Esophagus squamous epithelium (tissue), 5 donors: ENCODE data around the gene CABS1. TPM values are rescaled to one million over a fixed set of nuclear protein-coding genes. Genes with fewer than 3 reads are reported as not detected.

Source experiments
- DNase-seq: peaks from one replicate; lab custom pipeline; 2025; lab: John Stamatoyannopoulos, UW
- H3K27ac ChIP-seq, 4 donors: fragments of 200-600 bp; sonication (generic); one replicate each; pipeline ENCODE4 v1.5.1; 2016 to 2019; ENCODE audit warnings: mild to moderate bottlenecking in 1 of 4
- H3K27me3 ChIP-seq, 4 donors: fragments of 200-600 bp; sonication (generic); 1 replicate in 3 of 4; 2 replicates in 1 of 4; pipeline versions ENCODE4 v1.5.1 to v1.6.0; 2017 to 2021; ENCODE audit warnings: antibody characterized with exemption in 1 of 4
- H3K36me3 ChIP-seq, 3 donors: fragments of 200-600 bp; sonication (generic); one replicate each; pipeline ENCODE4 v1.5.1; 2016 to 2019
- H3K4me1 ChIP-seq, 3 donors: fragments of 200-600 bp; sonication (generic); one replicate each; pipeline ENCODE4 v1.5.1; 2017 to 2019
- H3K4me3 ChIP-seq, 4 donors: fragments of 200-600 bp; sonication (generic); 1 replicate in 3 of 4; 2 replicates in 1 of 4; pipeline ENCODE4 v1.5.1; 2016 to 2019; ENCODE audit warnings: mild to moderate bottlenecking in 2 of 4, moderate library complexity in 1 of 4
- H3K9me3 ChIP-seq, 3 donors: fragments of 200-600 bp; sonication (generic); one replicate each; pipeline ENCODE4 v1.5.1; 2016 to 2019
- CTCF ChIP-seq, 6 experiments: fragments of 450-650 bp in 4 of 6; fragments of 200-600 bp in 2 of 6; sonication (generic) in 2 of 6; IDR thresholded peaks; one replicate each; pipeline ENCODE4 v1.5.1; 2016 to 2019; ENCODE audit warnings: antibody characterized with exemption in 6 of 6, mild to moderate bottlenecking in 4 of 6, moderate library complexity in 4 of 6
- POLR2A ChIP-seq, 4 donors: fragments of 450-650 bp; IDR thresholded peaks; one replicate each; pipeline ENCODE4 v1.6.1; 2017; ENCODE audit warnings: antibody characterized with exemption in 4 of 4, mild to moderate bottlenecking in 4 of 4, moderate library complexity in 3 of 4
- WGBS, 2 donors: methylation state at CpG; one replicate each; pipeline ENCODE4 v1.1.5; 2018; 5-methylcytosine and 5-hydroxymethylcytosine counted together
- intact Hi-C: fragments of 100-400 bp; cut with DNase I; formaldehyde crosslinking; loops from one replicate; pipeline ENCODE4 v1.15.0; 2022
- total RNA-seq, 4 donors: library from RNA; depleted of rRNA; stranded (reverse); fragments of >200 nt; gene quantifications; one replicate each; pipeline ENCODE4 v1.1.0, GENCODE V29; 2016
- donor health status: DM: yes; HTN: yes; CAD: no.

Gene CABS1
- total RNA-seq, 4 donors from 2014 or later, result not detected

- intact Hi-C loops, result no loop called here
Observed at GRCh38 chr4:70367813-70368212, 33.0 kb downstream of the CABS1 start.

GRCh38 chr4:70371987-70372386 is 37.2 kb downstream of the CABS1 start:
- H3K9me3 ChIP-seq, result no peaks in the 10 kb centered on the region
- intact Hi-C loops, result no loop called here
- no peaks in the 10 kb centered on the region for H3K27me3 ChIP-seq
- DNase-seq, result no peak
- H3K4me3 ChIP-seq, result no peak overlapping the region
- H3K27ac ChIP-seq, result no peak overlapping the region
- WGBS, 2 donors, result 73 to 78% methylated on average over 4 of the region's 4 CpGs
- no peaks in the 10 kb centered on the region for H3K4me1 ChIP-seq
- H3K36me3 ChIP-seq, result no peaks in the 10 kb centered on the region
- no peak for TF ChIP-seq POLR2A (IDR thresholded peaks at IDR 0.05)
- TF ChIP-seq CTCF (IDR thresholded peaks at IDR 0.05), result no peak

More at GRCh38 chr4:70367813-70368212, 33.0 kb downstream of the CABS1 start:
- TF ChIP-seq CTCF (IDR thresholded peaks at IDR 0.05) (no peak), POLR2A (IDR thresholded peaks at IDR 0.05) (no peak)
- Histone ChIP-seq H3K4me3 (no peak overlapping the region), H3K4me1 (no peaks in the 10 kb centered on the region), H3K27ac (no peak overlapping the region), H3K36me3 (no peaks in the 10 kb centered on the region), H3K9me3 (no peaks in the 10 kb centered on the region), H3K27me3 (no peaks in the 10 kb centered on the region)
- 89 to 91% methylated on average over 1 of the region's 1 CpG for WGBS, 2 donors
- DNase-seq, result no peak

- TF ChIP-seq POLR2A (IDR thresholded peaks at IDR 0.05) (no peak), CTCF (IDR thresholded peaks at IDR 0.05) (no peak)
- Histone ChIP-seq H3K36me3 (no peaks in the 10 kb centered on the region), H3K4me1 (no peaks in the 10 kb centered on the region), H3K4me3 (no peak overlapping the region), H3K27me3 (no peaks in the 10 kb centered on the region), H3K9me3 (no peaks in the 10 kb centered on the region), H3K27ac (no peak overlapping the region)
- no peak for DNase-seq
- intact Hi-C loops, result no loop called here
- WGBS, 2 donors, result 85% methylated on average over 3 of the region's 3 CpGs
Observed at GRCh38 chr4:70372760-70373159, 38.0 kb downstream of the CABS1 start.

- no peaks in the 10 kb centered on the region for H3K9me3 ChIP-seq
- H3K27me3 ChIP-seq, result no peaks in the 10 kb centered on the region
- intact Hi-C loops, result no loop called here
- no peak for DNase-seq
- no peak overlapping the region for H3K27ac ChIP-seq
- H3K4me3 ChIP-seq, result no peak overlapping the region
- WGBS, 2 donors, result 29 to 34% methylated on average over 3 of the region's 3 CpGs
- TF ChIP-seq CTCF (IDR thresholded peaks at IDR 0.05) (no peak), POLR2A (IDR thresholded peaks at IDR 0.05) (no peak)
- no peaks in the 10 kb centered on the region for H3K36me3 ChIP-seq
- H3K4me1 ChIP-seq, result no peaks in the 10 kb centered on the region
Observed at GRCh38 chr4:70380578-70380977, 45.8 kb downstream of the CABS1 start.

- Histone ChIP-seq H3K27ac (no peak within 1 kb of the TSS), H3K4me1 (no peaks in the 10 kb centered on the region), H3K4me3 (no peak within 1 kb of the TSS), H3K9me3 (no peaks in the 10 kb centered on the region), H3K36me3 (no peaks in the 10 kb centered on the region), H3K27me3 (no peaks in the 10 kb centered on the region)
- 63 to 77% methylated on average over 5 of the region's 5 CpGs for WGBS, 2 donors
- DNase-seq, result no peak
- intact Hi-C loops, result no loop called here
- TF ChIP-seq POLR2A (IDR thresholded peaks at IDR 0.05) (no peak), CTCF (IDR thresholded peaks at IDR 0.05) (no peak)
Observed at GRCh38 chr4:70382691-70383181, 48.0 kb downstream of the CABS1 start, which contains the start of gene SMR3B. SMR3B (plus strand) TSS chr4:70383131; CDS start chr4:70384511, 1,380 bp downstream.

Other genes with a start within 250 kb of the CABS1 start
- gene PRR27, start 180.7 kb upstream of the CABS1 start, total RNA-seq, result not detected
- gene ODAM, start 139.3 kb upstream of the CABS1 start, total RNA-seq, result not detected
- gene FDCSP, start 108.9 kb upstream of the CABS1 start, total RNA-seq, result 1 to 10 TPM in 1 of 4 donors, not detected in 3; 5.7 TPM
- gene CSN3, start 92.4 kb upstream of the CABS1 start, total RNA-seq, result not detected
- gene SMR3A, start 25.8 kb downstream of the CABS1 start, total RNA-seq, result not detected
- not detected for gene SMR3B, start 48.1 kb downstream of the CABS1 start, total RNA-seq
- gene OPRPN, start 63.0 kb downstream of the CABS1 start, total RNA-seq, result not detected
- not detected for gene MUC7, start 137.2 kb downstream of the CABS1 start, total RNA-seq
- 1 to 10 TPM in 1 of 4 donors, under 1 TPM in 1, not detected in 2; 0.79 to 1.2 TPM for gene AMTN, start 183.6 kb downstream of the CABS1 start, total RNA-seq